ENCODE measurements around the gene NCKAP5. TPM values are rescaled to one million over a fixed set of nuclear protein-coding genes. Genes with fewer than 3 reads are reported as not detected.
A peak's percentile ranks its signal among the peaks of the same experiment; 100 is the strongest.

The NCKAP5 gene
- total and polyA plus RNA-seq, 2 donors (not counting 1 experiment from before 2014, with no cell fraction given): not detected

GRCh38 chr2:133004623-133005022 lies 563.6 kb downstream of the NCKAP5 start:
- H3K27me3 Mint-ChIP-seq: no peaks in the 10 kb centered on the region
- CTCF ChIA-PET: no interaction called here
- intact Hi-C loops (cut with micrococcal nuclease): no loop called here

GRCh38 chr2:132999421-132999820 lies 568.8 kb downstream of the NCKAP5 start:
- no peak overlapping the region for H3K27ac Mint-ChIP-seq
- no peak for TF ChIP-seq EZH2 (IDR thresholded peaks at IDR 0.05; ENCODE audit: borderline replicate concordance, insufficient read depth, low read depth, low read length, poor library complexity, severe bottlenecking)
- TF ChIP-seq CTCF (IDR thresholded peaks at IDR 0.05): no peak
- Histone ChIP-seq H3K27ac (ENCODE audit: low read length in 2 of 2) (no peak overlapping the region), H3K9ac (ENCODE audit: low read length) (no peak overlapping the region), H3K27me3 (replicated peaks in 1 of 4; ENCODE audit: control extremely low read depth in 1 of 4, control insufficient read depth in 3 of 4, insufficient read depth in 4 of 4, low read length in 3 of 4) (no peaks in the 10 kb centered on the region), H3K4me1 (ENCODE audit: control insufficient read depth in 2 of 2, insufficient read depth in 2 of 2, low read length in 2 of 2) (no peaks in the 10 kb centered on the region), H3K4me2 (replicated peaks; ENCODE audit: low read depth, low read length, poor library complexity, severe bottlenecking) (no peak overlapping the region), H3K9me3 (ENCODE audit: control extremely low read depth in 1 of 3, control insufficient read depth in 2 of 3, insufficient read depth in 1 of 3, low read length in 2 of 3) (peaks cover 0 to 7% (median 0%) of the 10 kb centered on the region in 3 donors), H2AFZ (ENCODE audit: insufficient read depth, low read depth, low read length, poor library complexity, severe bottlenecking) (no peak overlapping the region), H3K4me3 (ENCODE audit: control extremely low read depth in 1 of 5, extremely low read depth in 1 of 5, insufficient read depth in 1 of 5, low read depth in 2 of 5, low read length in 4 of 5) (no peak overlapping the region), H3K36me3 (replicated peaks in 1 of 2; ENCODE audit: control extremely low read depth in 1 of 2, control insufficient read depth in 1 of 2, extremely low read depth in 1 of 2, insufficient read depth in 2 of 2, low read length in 1 of 2) (no peaks in the 10 kb centered on the region), H4K20me1 (ENCODE audit: control insufficient read depth, insufficient read depth, low read length, poor library complexity, severe bottlenecking) (no peaks in the 10 kb centered on the region), H3K79me2 (ENCODE audit: control insufficient read depth, insufficient read depth, low read length) (no peaks in the 10 kb centered on the region)
- no peak overlapping the region for H3K4me3 Mint-ChIP-seq
- 80% methylated on average over 1 of the region's 2 CpGs for WGBS (ENCODE audit: insufficient coverage)
- no peaks in the 10 kb centered on the region for H3K4me1 Mint-ChIP-seq
- CTCF ChIA-PET: no interaction called here
- peaks cover 9% of the 10 kb centered on the region for H3K9me3 Mint-ChIP-seq (ENCODE audit: insufficient read depth)
- no peaks in the 10 kb centered on the region for H3K27me3 Mint-ChIP-seq
- intact Hi-C loops (cut with micrococcal nuclease): no loop called here
- no peak for DNase-seq
- POLR2A ChIA-PET: no interaction called here
- no peak for ATAC-seq (ENCODE audit: low read depth)

More at GRCh38 chr2:133004623-133005022, 563.6 kb downstream of the NCKAP5 start:
- Mint-ChIP-seq H3K4me1 (no peaks in the 10 kb centered on the region), H3K4me3 (no peak overlapping the region), H3K9me3 (ENCODE audit: insufficient read depth) (peaks cover 11% of the 10 kb centered on the region), H3K27ac (no peak overlapping the region)
- ATAC-seq (ENCODE audit: low read depth): no peak
- H3K9me3 ChIP-seq (ENCODE audit: control extremely low read depth in 1 of 3, control insufficient read depth in 2 of 3, insufficient read depth in 1 of 3, low read length in 2 of 3): peaks cover 0 to 8% (median 4%) of the 10 kb centered on the region in 3 donors
- no peak overlapping the region for H3K4me2 ChIP-seq (replicated peaks; ENCODE audit: low read depth, low read length, poor library complexity, severe bottlenecking)
- peak; percentile 3 for DNase-seq
- POLR2A ChIA-PET: no interaction called here
- no peaks in the 10 kb centered on the region for H3K79me2 ChIP-seq (ENCODE audit: control insufficient read depth, insufficient read depth, low read length)
- H2AFZ ChIP-seq (ENCODE audit: insufficient read depth, low read depth, low read length, poor library complexity, severe bottlenecking): no peak overlapping the region
- no peaks in the 10 kb centered on the region for H4K20me1 ChIP-seq (ENCODE audit: control insufficient read depth, insufficient read depth, low read length, poor library complexity, severe bottlenecking)
- H3K27me3 ChIP-seq (replicated peaks in 1 of 4; ENCODE audit: control extremely low read depth in 1 of 4, control insufficient read depth in 3 of 4, insufficient read depth in 4 of 4, low read length in 3 of 4): no peaks in the 10 kb centered on the region
- H3K27ac ChIP-seq (ENCODE audit: low read length in 2 of 2): no peak overlapping the region
- TF ChIP-seq CTCF (IDR thresholded peaks at IDR 0.05) (no peak), EZH2 (IDR thresholded peaks at IDR 0.05; ENCODE audit: borderline replicate concordance, insufficient read depth, low read depth, low read length, poor library complexity, severe bottlenecking) (no peak)
- H3K4me3 ChIP-seq (ENCODE audit: control extremely low read depth in 1 of 5, extremely low read depth in 1 of 5, insufficient read depth in 1 of 5, low read depth in 2 of 5, low read length in 4 of 5): no peak overlapping the region
- H3K36me3 ChIP-seq (replicated peaks in 1 of 2; ENCODE audit: control extremely low read depth in 1 of 2, control insufficient read depth in 1 of 2, extremely low read depth in 1 of 2, insufficient read depth in 2 of 2, low read length in 1 of 2): no peaks in the 10 kb centered on the region
- no peak overlapping the region for H3K9ac ChIP-seq (ENCODE audit: low read length)
- no peaks in the 10 kb centered on the region for H3K4me1 ChIP-seq (ENCODE audit: control insufficient read depth in 2 of 2, insufficient read depth in 2 of 2, low read length in 2 of 2)
- 86% methylated on average over 4 of the region's 5 CpGs for WGBS (ENCODE audit: insufficient coverage)
